ENCODE measurements around the gene DOP1A.

Gene DOP1A

GRCh38 chr6:83199173-83199862 lies 131.8 kb downstream of the DOP1A start:
- Histone ChIP-seq H2AFZ (ENCODE audit: low read length) (no peak overlapping the region), H3K4me1 (ENCODE audit: control insufficient read depth in 2 of 2, insufficient read depth in 1 of 2, low read depth in 1 of 2, low read length in 2 of 2) (peaks cover 0 to 2% of the 10 kb centered on the region in 2 donors), H3K36me3 (replicated peaks in 1 of 2; ENCODE audit: control insufficient read depth in 2 of 2, insufficient read depth in 2 of 2, low read length in 2 of 2) (peaks cover 6 to 32% of the 10 kb centered on the region in 2 donors)

GRCh38 chr6:83199863-83200225 lies 132.4 kb downstream of the DOP1A start:
- no peak overlapping the region for H2BK12ac ChIP-seq (ENCODE audit: low read length)
- H3K14ac ChIP-seq (ENCODE audit: low read length): no peak overlapping the region
- no peak overlapping the region for H3K18ac ChIP-seq (ENCODE audit: low read length)
- H3K4me1 ChIP-seq (ENCODE audit: control insufficient read depth in 2 of 2, insufficient read depth in 1 of 2, low read depth in 1 of 2, low read length in 2 of 2): no peaks in the 10 kb centered on the region
- H3K27ac ChIP-seq (replicated peaks; ENCODE audit: low read length): no peak overlapping the region
- no peaks in the 10 kb centered on the region for H3K79me1 ChIP-seq (ENCODE audit: low read depth, low read length)
- H3K4ac ChIP-seq (ENCODE audit: low read length): no peak overlapping the region
- DNase-seq (ENCODE audit: low spot score): no peak
- no peak overlapping the region for H2BK15ac ChIP-seq (ENCODE audit: low read length)
- H3K36me3 ChIP-seq (replicated peaks in 1 of 2; ENCODE audit: control insufficient read depth in 2 of 2, insufficient read depth in 2 of 2, low read length in 2 of 2): peaks cover 6 to 29% of the 10 kb centered on the region in 2 donors
- H2BK120ac ChIP-seq (ENCODE audit: low read depth, low read length): no peak overlapping the region
- no peak overlapping the region for H4K91ac ChIP-seq (ENCODE audit: low read depth, low read length, poor library complexity)
- H3K23ac ChIP-seq (ENCODE audit: low read depth, low read length, poor library complexity): no peak overlapping the region
- no peak overlapping the region for H2AFZ ChIP-seq (ENCODE audit: low read length)
- no peak overlapping the region for H2BK5ac ChIP-seq (ENCODE audit: low read length)
- no CpG with 5 or more reads among the region's 2 CpGs for WGBS, 2 donors (ENCODE audit: extremely low coverage in 2 of 2, insufficient read length in 2 of 2, insufficient replicate concordance in 1 of 2)
- H3K4me3 ChIP-seq (ENCODE audit: low read length in 2 of 2): no peak overlapping the region
- no peak overlapping the region for H3K9ac ChIP-seq (ENCODE audit: low read depth, low read length, poor library complexity)
- H3K4me2 ChIP-seq (ENCODE audit: insufficient read depth, low read length, poor library complexity, severe bottlenecking): no peak overlapping the region
- no peak overlapping the region for H4K8ac ChIP-seq (ENCODE audit: low read depth, low read length)
- no peak overlapping the region for H2AK5ac ChIP-seq (ENCODE audit: low read depth, low read length)
- no peaks in the 10 kb centered on the region for H3K9me3 ChIP-seq (replicated peaks in 1 of 2; ENCODE audit: control insufficient read depth in 2 of 2, insufficient read depth in 1 of 2, low read depth in 1 of 2, low read length in 2 of 2)
- no peaks in the 10 kb centered on the region for H3K27me3 ChIP-seq (ENCODE audit: control insufficient read depth in 3 of 3, insufficient read depth in 3 of 3, low read depth in 1 of 3, low read length in 3 of 3)

More at GRCh38 chr6:83199173-83199862, 131.8 kb downstream of the DOP1A start:
- Histone ChIP-seq H3K79me1 (ENCODE audit: low read depth, low read length) (no peaks in the 10 kb centered on the region), H2BK5ac (ENCODE audit: low read length) (no peak overlapping the region), H3K23ac (ENCODE audit: low read depth, low read length, poor library complexity) (no peak overlapping the region), H3K9me3 (replicated peaks in 1 of 2; ENCODE audit: control insufficient read depth in 2 of 2, insufficient read depth in 1 of 2, low read depth in 1 of 2, low read length in 2 of 2) (no peaks in the 10 kb centered on the region), H4K91ac (ENCODE audit: low read depth, low read length, poor library complexity) (no peak overlapping the region), H3K4me2 (ENCODE audit: insufficient read depth, low read length, poor library complexity, severe bottlenecking) (no peak overlapping the region), H2BK12ac (ENCODE audit: low read length) (no peak overlapping the region), H3K27me3 (ENCODE audit: control insufficient read depth in 3 of 3, insufficient read depth in 3 of 3, low read depth in 1 of 3, low read length in 3 of 3) (no peaks in the 10 kb centered on the region), H3K27ac (replicated peaks; ENCODE audit: low read length) (no peak overlapping the region), H3K14ac (ENCODE audit: low read length) (no peak overlapping the region), H3K4me3 (ENCODE audit: low read length in 2 of 2) (no peak overlapping the region), H3K18ac (ENCODE audit: low read length) (no peak overlapping the region), H2BK120ac (ENCODE audit: low read depth, low read length) (no peak overlapping the region), H3K4ac (ENCODE audit: low read length) (no peak overlapping the region), H2AK5ac (ENCODE audit: low read depth, low read length) (no peak overlapping the region), H3K9ac (ENCODE audit: low read depth, low read length, poor library complexity) (no peak overlapping the region), H2BK15ac (ENCODE audit: low read length) (no peak overlapping the region), H4K8ac (ENCODE audit: low read depth, low read length) (no peak overlapping the region)
- DNase-seq (ENCODE audit: low spot score): no peak
- WGBS, 2 donors (ENCODE audit: extremely low coverage in 2 of 2, insufficient read length in 2 of 2, insufficient replicate concordance in 1 of 2): no CpG with 5 or more reads among the region's 5 CpGs

- Histone ChIP-seq H3K36me3 (replicated peaks in 1 of 2; ENCODE audit: control insufficient read depth in 2 of 2, insufficient read depth in 2 of 2, low read length in 2 of 2) (peaks cover 2 to 7% of the 10 kb centered on the region in 2 donors), H3K4me3 (ENCODE audit: low read length in 2 of 2) (no peak overlapping the region), H3K4me1 (ENCODE audit: control insufficient read depth in 2 of 2, insufficient read depth in 1 of 2, low read depth in 1 of 2, low read length in 2 of 2) (no peaks in the 10 kb centered on the region), H3K27me3 (ENCODE audit: control insufficient read depth in 3 of 3, insufficient read depth in 3 of 3, low read depth in 1 of 3, low read length in 3 of 3) (no peaks in the 10 kb centered on the region), H2BK12ac (ENCODE audit: low read length) (no peak overlapping the region), H3K9ac (ENCODE audit: low read depth, low read length, poor library complexity) (no peak overlapping the region), H3K9me3 (replicated peaks in 1 of 2; ENCODE audit: control insufficient read depth in 2 of 2, insufficient read depth in 1 of 2, low read depth in 1 of 2, low read length in 2 of 2) (no peaks in the 10 kb centered on the region), H3K23ac (ENCODE audit: low read depth, low read length, poor library complexity) (no peak overlapping the region), H3K4me2 (ENCODE audit: insufficient read depth, low read length, poor library complexity, severe bottlenecking) (no peak overlapping the region), H2AFZ (ENCODE audit: low read length) (no peak overlapping the region), H3K18ac (ENCODE audit: low read length) (no peak overlapping the region), H4K91ac (ENCODE audit: low read depth, low read length, poor library complexity) (no peak overlapping the region), H2AK5ac (ENCODE audit: low read depth, low read length) (no peak overlapping the region), H2BK5ac (ENCODE audit: low read length) (no peak overlapping the region), H3K14ac (ENCODE audit: low read length) (no peak overlapping the region), H3K79me1 (ENCODE audit: low read depth, low read length) (no peaks in the 10 kb centered on the region), H2BK15ac (ENCODE audit: low read length) (no peak overlapping the region), H4K8ac (ENCODE audit: low read depth, low read length) (no peak overlapping the region), H2BK120ac (ENCODE audit: low read depth, low read length) (no peak overlapping the region), H3K27ac (replicated peaks; ENCODE audit: low read length) (no peak overlapping the region), H3K4ac (ENCODE audit: low read length) (no peak overlapping the region)
- DNase-seq (ENCODE audit: low spot score): no peak
- WGBS, 2 donors (ENCODE audit: extremely low coverage in 2 of 2, insufficient read length in 2 of 2, insufficient replicate concordance in 1 of 2): no CpG with 5 or more reads among the region's 4 CpGs
Observed at GRCh38 chr6:83202031-83202430, 134.6 kb downstream of the DOP1A start.

- Histone ChIP-seq H3K36me3 (replicated peaks in 1 of 2; ENCODE audit: control insufficient read depth in 2 of 2, insufficient read depth in 2 of 2, low read length in 2 of 2) (no peaks in the 10 kb centered on the region), H4K8ac (ENCODE audit: low read depth, low read length) (no peak overlapping the region), H3K14ac (ENCODE audit: low read length) (no peak overlapping the region), H3K79me1 (ENCODE audit: low read depth, low read length) (no peaks in the 10 kb centered on the region), H3K4ac (ENCODE audit: low read length) (no peak overlapping the region), H3K9me3 (replicated peaks in 1 of 2; ENCODE audit: control insufficient read depth in 2 of 2, insufficient read depth in 1 of 2, low read depth in 1 of 2, low read length in 2 of 2) (no peaks in the 10 kb centered on the region), H3K9ac (ENCODE audit: low read depth, low read length, poor library complexity) (no peak overlapping the region), H3K4me1 (ENCODE audit: control insufficient read depth in 2 of 2, insufficient read depth in 1 of 2, low read depth in 1 of 2, low read length in 2 of 2) (no peaks in the 10 kb centered on the region), H2BK5ac (ENCODE audit: low read length) (no peak overlapping the region), H3K4me3 (ENCODE audit: low read length in 2 of 2) (no peak overlapping the region), H2AK5ac (ENCODE audit: low read depth, low read length) (no peak overlapping the region), H3K27me3 (ENCODE audit: control insufficient read depth in 3 of 3, insufficient read depth in 3 of 3, low read depth in 1 of 3, low read length in 3 of 3) (peaks cover 0 to 40% (median 0%) of the 10 kb centered on the region in 3 experiments), H3K4me2 (ENCODE audit: insufficient read depth, low read length, poor library complexity, severe bottlenecking) (no peak overlapping the region), H4K91ac (ENCODE audit: low read depth, low read length, poor library complexity) (no peak overlapping the region), H2AFZ (ENCODE audit: low read length) (peak overlapping the region; percentile 80), H2BK12ac (ENCODE audit: low read length) (no peak overlapping the region), H3K27ac (replicated peaks; ENCODE audit: low read length) (no peak overlapping the region), H3K18ac (ENCODE audit: low read length) (no peak overlapping the region), H2BK15ac (ENCODE audit: low read length) (no peak overlapping the region), H2BK120ac (ENCODE audit: low read depth, low read length) (no peak overlapping the region), H3K23ac (ENCODE audit: low read depth, low read length, poor library complexity) (no peak overlapping the region)
- WGBS, 2 donors (ENCODE audit: extremely low coverage in 2 of 2, insufficient read length in 2 of 2, insufficient replicate concordance in 1 of 2): no CpG with 5 or more reads among the region's 7 CpGs
- peak; percentile 48 for DNase-seq (ENCODE audit: low spot score)
Observed at GRCh38 chr6:83215131-83216047, 147.9 kb downstream of the DOP1A start.

All from neuronal stem cell (in vitro differentiated cells).